Immature natural killer cell (primary cell): Measurements from ENCODE around the gene KRT74. TPM values are rescaled to one million over a fixed set of nuclear protein-coding genes. Genes with fewer than 3 reads are reported as not detected.

Experiments
- DNase-seq, 3 donors: peaks; one replicate each; pipeline ENCODE4 v3.0.0; 2022; ENCODE audit warnings: mixed read lengths in 1 of 3
- H3K27ac Mint-ChIP-seq, 6 donors: one replicate each; pipeline ENCODE4 v1.8.0; 2020; ENCODE audit warnings: mixed read lengths in 6 of 6, mild to moderate bottlenecking in 5 of 6, inconsistent platforms in 4 of 6, moderate library complexity in 3 of 6
- H3K27me3 Mint-ChIP-seq, 3 donors: one replicate each; pipeline ENCODE4 v1.8.0; 2020 to 2021; ENCODE audit warnings: low read depth in 3 of 3, mild to moderate bottlenecking in 3 of 3, mixed read lengths in 3 of 3, moderate library complexity in 3 of 3, inconsistent platforms in 1 of 3
- H3K36me3 Mint-ChIP-seq, 3 donors: one replicate each; pipeline ENCODE4 v1.8.0; 2020; ENCODE audit warnings: mixed read lengths in 3 of 3, inconsistent platforms in 2 of 3, mild to moderate bottlenecking in 2 of 3
- H3K4me1 Mint-ChIP-seq, 2 donors: one replicate each; pipeline ENCODE4 v1.8.0; 2020; ENCODE audit warnings: inconsistent platforms in 2 of 2, mild to moderate bottlenecking in 2 of 2, mixed read lengths in 2 of 2, moderate library complexity in 1 of 2
- H3K4me3 Mint-ChIP-seq, 5 donors: one replicate each; pipeline ENCODE4 v1.8.0; 2020; ENCODE audit warnings: mild to moderate bottlenecking in 5 of 5, mixed read lengths in 5 of 5, inconsistent platforms in 3 of 5, moderate library complexity in 3 of 5
- H3K9me3 Mint-ChIP-seq, 6 donors: one replicate each; pipeline ENCODE4 v1.8.0; 2020; ENCODE audit warnings: mild to moderate bottlenecking in 6 of 6, mixed read lengths in 6 of 6, inconsistent platforms in 4 of 6, moderate library complexity in 3 of 6
- polyA plus RNA-seq, 3 donors: library from polyadenylated mRNA; unstranded; fragments of 300-500 nt; fragmentation: Illumina TruSeq; gene quantifications; one replicate each; pipeline ENCODE4 v1.2.3, GENCODE V29; 2021

KRT74 gene
- polyA plus RNA-seq, 3 donors from 2014 or later: not detected

DNA sequence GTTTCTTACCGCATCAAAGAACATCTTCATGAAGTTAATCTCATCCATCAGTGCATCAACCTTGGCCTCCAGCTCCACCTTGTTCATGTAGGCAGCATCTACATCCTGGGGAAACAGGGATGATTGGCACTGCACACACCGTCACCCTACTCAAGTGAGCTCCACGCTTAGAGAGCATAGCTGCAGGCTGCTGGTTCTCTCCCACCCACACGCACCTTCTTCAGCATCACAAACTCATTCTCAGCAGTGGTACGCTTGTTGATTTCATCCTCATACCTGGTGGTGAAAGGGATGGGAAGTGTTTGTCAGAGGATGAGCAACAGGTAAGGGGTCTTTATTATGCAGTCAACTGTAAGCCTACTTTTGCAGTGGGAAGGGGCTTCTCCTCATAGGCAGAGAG, 55.8 kb downstream of the KRT74 start:
- H3K36me3 Mint-ChIP-seq: no peaks in the 10 kb centered on the region
- DNase-seq: no peak
- H3K4me3 Mint-ChIP-seq: no peak overlapping the region
- H3K27ac Mint-ChIP-seq: no peak overlapping the region
- peaks cover 0 to 3% (median 2%) of the 10 kb centered on the region in 3 donors for H3K27me3 Mint-ChIP-seq
- H3K4me1 Mint-ChIP-seq: no peaks in the 10 kb centered on the region
- H3K9me3 Mint-ChIP-seq: no peaks in the 10 kb centered on the region

DNA sequence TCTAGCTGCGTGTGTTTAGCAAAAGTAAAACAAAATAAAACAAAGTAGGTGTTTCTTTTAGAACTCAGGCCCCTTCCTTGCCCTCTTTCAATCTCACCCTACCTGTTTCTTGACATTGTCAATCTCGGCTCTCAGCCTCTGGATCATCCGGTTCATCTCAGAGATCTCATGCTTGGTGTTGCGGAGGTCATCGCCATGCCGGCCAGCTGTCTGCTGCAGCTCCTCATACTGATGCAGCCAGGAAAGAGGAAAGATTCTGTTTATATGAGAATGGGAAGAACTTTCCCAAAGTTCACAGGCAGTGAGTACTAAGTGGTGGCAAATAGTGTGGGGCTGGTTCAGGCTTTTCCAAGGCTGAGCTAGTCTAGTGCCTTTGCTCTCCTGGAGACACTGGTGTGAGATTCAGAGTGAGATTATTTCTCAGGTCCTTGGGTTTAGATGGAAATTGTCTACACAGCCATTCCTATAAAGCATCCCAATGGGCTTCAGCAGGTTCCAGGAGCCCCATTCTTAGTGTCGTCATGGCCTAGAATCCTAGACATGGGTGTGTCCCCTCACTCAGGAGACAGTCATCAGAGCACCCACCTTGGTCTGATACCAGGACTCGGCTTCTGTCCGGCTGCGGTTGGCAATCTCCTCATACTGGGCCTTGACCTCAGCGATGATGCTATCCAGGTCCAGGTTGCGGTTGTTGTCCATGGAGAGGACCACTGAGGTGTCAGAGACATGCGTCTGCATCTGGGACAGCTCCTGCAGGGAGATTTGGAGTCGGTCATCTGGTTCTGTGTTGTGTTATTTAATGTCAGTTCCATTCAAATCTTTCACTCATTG, 56.4 kb downstream of the KRT74 start:
- H3K27me3 Mint-ChIP-seq: peaks cover 0 to 3% (median 2%) of the 10 kb centered on the region in 3 donors
- H3K4me1 Mint-ChIP-seq: no peaks in the 10 kb centered on the region
- H3K27ac Mint-ChIP-seq: no peak overlapping the region
- H3K9me3 Mint-ChIP-seq: no peaks in the 10 kb centered on the region
- DNase-seq: no peak
- no peaks in the 10 kb centered on the region for H3K36me3 Mint-ChIP-seq
- H3K4me3 Mint-ChIP-seq: no peak overlapping the region

GRCh38 chr12:52515927-52516831, 57.5 kb downstream of the KRT74 start:
- H3K4me3 Mint-ChIP-seq: no peak overlapping the region
- no peak for DNase-seq
- peak overlapping the region in 1 of 6 donors; percentile 71 for H3K27ac Mint-ChIP-seq
- peaks cover 0 to 8% (median 2%) of the 10 kb centered on the region in 6 donors for H3K9me3 Mint-ChIP-seq
- peaks cover 0 to 7% (median 6%) of the 10 kb centered on the region in 3 donors for H3K36me3 Mint-ChIP-seq
- H3K27me3 Mint-ChIP-seq: peaks cover 3% of the 10 kb centered on the region in 3 donors
- H3K4me1 Mint-ChIP-seq: no peaks in the 10 kb centered on the region

Other genes starting within 250 kb of the KRT74 start
- gene KRT85, start 206.4 kb downstream of the KRT74 start, polyA plus RNA-seq: not detected
- not detected for gene KRT84, start 188.2 kb downstream of the KRT74 start, polyA plus RNA-seq
- not detected for gene KRT82, start 167.5 kb downstream of the KRT74 start, polyA plus RNA-seq
- gene KRT75, start 139.5 kb downstream of the KRT74 start, polyA plus RNA-seq: not detected
- gene KRT6B, start 121.7 kb downstream of the KRT74 start, polyA plus RNA-seq: under 1 TPM in 1 of 3 donors, not detected in 2; 0.82 TPM
- not detected for gene KRT6C, start 100.0 kb downstream of the KRT74 start, polyA plus RNA-seq
- not detected for gene KRT6A, start 80.6 kb downstream of the KRT74 start, polyA plus RNA-seq
- not detected for gene KRT5, start 53.4 kb downstream of the KRT74 start, polyA plus RNA-seq
- not detected for gene KRT71, start 20.7 kb downstream of the KRT74 start, polyA plus RNA-seq
- gene KRT72, start 27.6 kb upstream of the KRT74 start, polyA plus RNA-seq: under 1 TPM in 2 of 3 donors, not detected in 1; 0.34 to 0.93 TPM
- 1 to 10 TPM in 1 of 3 donors, under 1 TPM in 1, not detected in 1; 0.82 to 3.3 TPM for gene KRT73, start 44.7 kb upstream of the KRT74 start, polyA plus RNA-seq
- 1 to 10 TPM in 1 of 3 donors, under 1 TPM in 2; 0.51 to 1.3 (median 0.61) TPM for gene KRT2, start 78.4 kb upstream of the KRT74 start, polyA plus RNA-seq
- gene KRT1, start 106.6 kb upstream of the KRT74 start, polyA plus RNA-seq: not detected
- gene KRT77, start 129.7 kb upstream of the KRT74 start, polyA plus RNA-seq: not detected
- gene KRT76, start 203.5 kb upstream of the KRT74 start, polyA plus RNA-seq: not detected
- gene KRT3, start 222.3 kb upstream of the KRT74 start, polyA plus RNA-seq: not detected
- gene KRT4, start 240.3 kb upstream of the KRT74 start, polyA plus RNA-seq: not detected